NCI-H82 treated with DMSO at 0.1 percent for 48 hours (cell line): ENCODE measurements around the gene PLSCR1.

Experiments used
- DNase-seq: peaks from one replicate; lab custom pipeline; 2025; ENCODE audit not compliant: unreplicated experiment; lab: John Stamatoyannopoulos, UW

PLSCR1 gene, protein sequence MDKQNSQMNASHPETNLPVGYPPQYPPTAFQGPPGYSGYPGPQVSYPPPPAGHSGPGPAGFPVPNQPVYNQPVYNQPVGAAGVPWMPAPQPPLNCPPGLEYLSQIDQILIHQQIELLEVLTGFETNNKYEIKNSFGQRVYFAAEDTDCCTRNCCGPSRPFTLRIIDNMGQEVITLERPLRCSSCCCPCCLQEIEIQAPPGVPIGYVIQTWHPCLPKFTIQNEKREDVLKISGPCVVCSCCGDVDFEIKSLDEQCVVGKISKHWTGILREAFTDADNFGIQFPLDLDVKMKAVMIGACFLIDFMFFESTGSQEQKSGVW

DNA sequence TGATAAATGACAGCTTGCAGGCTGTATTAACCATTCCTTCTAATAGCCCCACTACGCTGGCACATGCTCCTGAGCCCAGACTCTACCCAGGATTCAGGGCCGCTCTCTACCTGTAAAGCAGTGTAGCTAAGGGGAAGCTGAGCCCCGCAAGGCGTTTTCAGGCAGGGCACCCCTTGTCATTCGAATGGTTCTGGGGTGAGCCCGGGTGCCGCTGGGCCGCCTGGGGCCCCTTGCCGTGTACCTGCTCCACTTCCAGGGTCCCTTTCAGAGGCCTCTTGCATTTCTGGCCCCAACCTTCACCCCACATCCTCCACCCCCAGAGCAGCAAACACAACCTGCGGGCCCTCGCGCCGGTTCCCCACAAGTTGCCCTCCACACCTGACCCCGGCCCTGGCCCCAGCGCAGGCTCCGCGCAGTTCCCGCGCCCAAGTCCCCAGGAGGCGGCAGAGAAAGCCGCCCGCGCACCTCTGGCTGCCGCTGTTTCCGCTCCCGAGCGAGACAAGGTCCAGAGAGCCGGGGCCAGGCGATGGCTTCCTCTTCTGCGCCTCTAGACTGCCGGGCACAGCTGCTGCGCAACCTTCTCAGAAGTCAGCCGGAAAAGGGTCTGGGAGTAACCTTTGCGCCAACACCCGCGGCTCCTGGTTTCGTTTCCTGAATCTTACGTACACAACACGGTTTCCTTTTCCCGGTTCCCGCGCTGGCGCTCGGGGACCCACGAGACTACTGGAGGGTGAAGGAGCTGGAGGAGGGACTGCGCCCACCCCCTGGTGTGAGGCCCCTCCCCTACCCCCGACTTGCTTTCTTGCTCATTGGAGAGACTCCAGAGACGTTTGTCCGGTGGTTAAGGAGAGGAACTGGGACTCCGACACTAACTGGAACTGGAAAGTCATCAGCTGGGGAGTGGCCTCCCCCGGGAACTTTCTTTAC is at the start of gene PLSCR1:
TSS of gene PLSCR1 (minus strand) at position 606 of the 927 bp plus-strand sequence. CDS start 8,055 bp downstream, outside the sequence.
- peak; percentile 68 for DNase-seq

DNA sequence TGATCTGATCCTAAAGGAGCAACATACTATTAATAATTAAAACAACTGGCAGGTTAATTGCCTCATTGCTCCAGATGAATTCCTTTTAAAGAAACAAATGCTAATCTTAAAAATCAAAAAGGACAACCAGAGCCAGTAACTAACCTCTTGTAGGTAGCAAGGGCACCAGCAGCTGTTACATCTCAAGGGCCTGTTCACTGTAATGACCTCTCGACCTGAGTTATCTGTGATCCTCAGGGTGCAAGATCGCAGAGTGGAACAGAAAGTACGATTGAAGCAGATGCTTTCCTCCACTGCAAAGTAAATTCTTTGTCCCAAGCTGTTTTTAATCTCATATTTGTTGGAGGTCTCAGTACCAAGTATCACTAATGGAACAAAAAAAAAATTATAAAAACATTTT is 49.4 kb upstream of the PLSCR1 start:
- no peak for DNase-seq

DNA sequence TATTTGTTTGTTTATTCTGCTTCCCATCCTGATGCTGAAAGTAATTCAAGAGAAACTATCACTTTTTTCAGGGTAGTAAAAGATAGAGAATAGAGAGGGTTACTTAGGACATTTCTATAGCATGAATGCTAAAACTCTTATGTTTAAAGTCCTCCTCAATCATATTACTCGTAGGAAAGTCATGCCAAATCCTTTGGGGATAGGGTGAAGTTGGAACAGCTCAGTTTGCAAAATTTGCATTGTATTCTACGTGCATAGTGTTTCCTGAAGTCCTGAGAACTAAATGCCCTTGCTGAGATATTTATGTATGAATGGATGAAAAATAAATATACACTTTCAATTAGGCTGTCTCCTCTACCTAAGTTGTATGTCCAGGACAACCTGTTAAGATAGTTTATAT is 46.1 kb upstream of the PLSCR1 start:
- no peak for DNase-seq

DNA sequence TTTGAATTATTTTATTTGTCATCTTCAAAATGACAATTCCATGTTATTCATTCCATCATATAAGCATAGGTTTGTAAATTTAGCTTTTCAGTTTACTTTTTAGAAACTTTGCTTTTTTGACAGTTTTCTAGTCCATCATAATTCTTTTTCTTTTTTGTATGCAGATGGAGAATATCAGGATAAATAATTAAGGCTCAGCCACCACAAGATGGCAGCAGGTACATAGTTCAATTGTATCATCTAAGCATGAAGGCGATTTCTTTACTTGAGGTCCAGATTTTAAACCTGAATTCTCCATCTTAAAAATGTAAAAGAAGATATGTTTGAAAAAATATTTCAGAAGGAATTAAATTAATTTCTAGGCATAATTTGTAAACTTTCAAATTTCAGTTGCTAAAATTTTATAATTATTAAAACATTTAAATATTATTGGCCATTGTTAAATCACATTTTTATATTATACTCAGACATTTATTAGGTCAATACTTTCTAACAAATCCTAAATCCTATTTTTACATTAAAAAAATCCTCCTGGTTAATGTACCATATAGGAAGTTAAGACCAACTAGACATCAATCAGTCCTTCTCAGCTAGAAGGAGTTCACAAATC is 45.6 kb upstream of the PLSCR1 start:
- DNase-seq, result peak; percentile 19

DNA sequence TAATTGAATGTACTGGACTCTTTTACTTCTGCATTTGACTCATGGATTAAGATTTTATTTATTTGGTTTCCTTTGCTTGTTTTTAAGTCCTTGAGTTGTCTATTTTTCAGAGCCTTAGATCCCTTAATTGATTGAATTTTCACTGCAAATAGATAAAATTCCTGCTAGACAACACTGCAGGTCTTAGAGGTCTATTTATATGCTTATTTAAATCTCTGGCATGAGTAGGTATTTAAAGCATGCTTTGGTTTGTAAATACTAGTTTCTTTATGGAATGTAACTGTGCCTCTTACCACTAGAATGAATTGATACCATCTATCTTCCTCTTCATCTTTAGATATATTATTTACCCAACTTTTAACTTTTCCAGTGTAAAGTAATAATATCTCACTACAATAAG is 40.7 kb upstream of the PLSCR1 start:
- DNase-seq, result no peak

DNA sequence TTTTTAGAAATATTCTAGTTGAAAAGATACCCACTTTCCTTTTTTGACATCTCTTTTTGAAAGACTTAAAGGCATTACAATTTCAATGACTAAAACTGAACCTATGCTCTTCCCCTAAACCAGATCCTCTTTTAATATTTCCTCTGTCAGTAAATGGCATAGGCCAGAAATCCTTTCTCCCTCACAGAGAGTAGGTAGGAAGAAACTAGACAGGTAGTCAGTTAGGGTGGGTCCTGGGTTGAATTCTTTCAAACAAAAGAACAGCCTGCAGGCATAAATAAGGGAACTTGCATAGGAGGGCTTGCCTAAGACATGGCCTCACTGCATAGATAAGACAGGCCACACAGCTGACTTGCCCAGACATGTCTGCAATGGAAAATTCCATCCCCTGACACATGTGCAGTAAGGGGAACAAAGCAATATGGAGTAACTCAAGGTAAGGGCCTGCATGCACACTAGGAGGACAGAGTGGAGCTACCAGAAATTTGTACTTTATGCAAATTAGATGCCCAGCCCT is 37.6 kb upstream of the PLSCR1 start:
- no peak for DNase-seq

DNA sequence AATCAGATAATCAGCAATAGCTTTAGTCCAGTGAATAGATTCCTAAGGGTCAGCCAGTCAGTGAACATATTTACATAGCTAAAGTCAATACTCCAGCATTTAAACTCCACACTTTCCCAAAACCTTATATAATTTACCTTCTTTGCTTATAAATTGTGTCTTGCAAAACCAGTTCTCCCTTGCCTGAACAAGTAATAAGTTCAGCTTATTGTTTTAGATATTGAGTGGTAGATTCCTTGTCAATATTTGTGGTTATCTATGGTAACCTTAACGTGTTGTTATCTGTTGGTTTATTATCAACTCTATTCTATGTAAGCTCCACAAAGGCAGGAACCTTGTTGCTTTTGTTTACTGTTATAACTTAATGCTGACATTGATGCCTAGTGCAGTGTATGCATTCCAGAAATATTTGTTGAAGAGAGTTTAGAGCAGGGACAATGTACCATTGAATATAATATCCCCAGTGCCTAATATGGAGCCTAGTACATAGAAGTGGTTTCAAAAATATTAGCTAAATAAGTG is 36.7 kb upstream of the PLSCR1 start:
- no peak for DNase-seq

DNA sequence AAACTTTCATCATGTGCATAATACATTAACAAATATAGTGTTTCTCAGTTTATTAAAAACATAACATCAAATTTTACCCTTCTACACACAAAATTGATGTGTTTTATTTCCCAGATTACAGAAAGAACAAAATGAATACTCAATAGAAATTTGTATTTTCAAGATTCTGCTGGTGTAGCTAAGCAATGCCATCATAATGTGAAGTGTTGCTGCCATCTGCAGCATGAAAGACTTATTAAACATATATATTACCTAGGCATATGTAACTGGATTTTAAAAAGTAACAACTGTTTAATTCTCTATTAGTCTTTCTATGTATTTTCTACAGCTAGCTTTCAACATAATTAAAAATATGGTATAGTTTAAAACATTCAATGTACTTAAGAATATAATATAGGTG is 33.3 kb upstream of the PLSCR1 start:
- no peak for DNase-seq

DNA sequence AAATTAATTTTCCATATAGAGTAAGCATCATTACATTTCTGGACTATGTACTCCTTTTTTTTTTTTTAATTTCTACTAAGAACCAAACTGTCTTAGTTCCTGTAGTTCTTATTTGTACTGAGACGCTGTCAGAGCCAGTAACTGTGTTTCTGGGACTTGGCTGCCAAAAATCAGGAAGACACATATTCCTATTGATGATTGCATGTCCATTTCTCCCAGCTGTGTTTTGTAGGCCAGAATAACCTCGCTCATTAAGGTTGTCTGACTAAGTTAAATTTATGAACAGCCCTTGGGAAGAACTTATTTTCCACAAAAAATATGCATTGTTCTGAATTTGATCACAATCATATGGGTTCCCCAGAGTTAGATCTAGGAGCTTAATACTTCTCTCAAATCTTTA is 31.2 kb upstream of the PLSCR1 start:
- DNase-seq, result no peak

DNA sequence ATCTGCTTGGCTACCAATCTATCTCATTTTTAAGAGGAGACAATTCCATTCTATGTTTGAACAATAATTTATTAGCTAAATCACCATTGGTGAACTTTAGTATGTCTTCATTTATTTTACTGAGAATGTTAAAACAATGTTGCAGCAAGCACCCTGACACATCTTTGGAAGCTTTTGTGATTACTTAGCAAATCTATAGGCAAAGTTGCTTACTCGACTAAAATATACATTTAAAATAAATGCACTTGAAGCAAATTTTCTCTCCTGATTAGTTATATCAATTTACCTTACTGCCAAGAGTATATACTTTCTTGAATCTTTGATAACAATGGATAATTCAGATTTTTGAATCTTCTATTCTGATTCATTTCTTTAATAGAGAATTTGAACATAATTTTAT is 29.8 kb upstream of the PLSCR1 start:
- DNase-seq, result no peak

DNA sequence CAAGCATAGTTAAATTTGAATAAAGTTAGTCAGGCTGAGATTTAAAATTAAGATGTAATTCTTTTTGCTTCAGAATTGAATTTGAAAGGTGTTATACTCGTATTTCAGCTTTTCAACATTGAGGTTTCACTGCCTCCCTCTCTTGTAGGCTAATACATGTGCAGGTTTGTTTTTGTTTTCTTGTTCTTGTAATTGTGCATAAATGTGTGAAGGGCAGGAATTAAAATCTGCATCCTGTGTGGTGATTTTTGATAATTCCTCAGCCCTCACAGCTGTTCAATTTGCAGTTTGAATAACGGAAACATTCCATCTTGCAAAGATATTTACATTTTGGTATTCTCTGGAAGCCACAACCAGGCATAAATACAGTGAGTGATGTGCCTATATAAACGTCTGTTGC is 24.9 kb upstream of the PLSCR1 start:
- no peak for DNase-seq

DNA sequence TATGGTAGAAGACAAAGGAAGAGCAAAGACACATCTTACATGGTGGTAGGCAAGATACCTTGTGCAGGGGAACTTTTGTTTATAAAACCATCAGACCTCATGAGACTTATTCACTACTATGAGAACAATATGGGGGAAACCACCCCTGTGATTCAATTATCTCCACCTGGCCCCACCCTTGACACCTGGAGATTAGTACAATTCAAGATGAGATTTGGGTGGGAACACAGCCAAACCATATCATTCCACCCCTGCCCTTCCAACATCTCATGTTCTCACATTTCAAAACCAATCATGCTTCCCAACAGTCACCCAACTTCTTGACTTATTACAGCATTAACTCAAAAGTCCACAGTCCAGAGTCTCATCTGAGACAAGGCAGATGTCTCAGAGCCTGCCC is 21.7 kb upstream of the PLSCR1 start:
- DNase-seq, result no peak

DNA sequence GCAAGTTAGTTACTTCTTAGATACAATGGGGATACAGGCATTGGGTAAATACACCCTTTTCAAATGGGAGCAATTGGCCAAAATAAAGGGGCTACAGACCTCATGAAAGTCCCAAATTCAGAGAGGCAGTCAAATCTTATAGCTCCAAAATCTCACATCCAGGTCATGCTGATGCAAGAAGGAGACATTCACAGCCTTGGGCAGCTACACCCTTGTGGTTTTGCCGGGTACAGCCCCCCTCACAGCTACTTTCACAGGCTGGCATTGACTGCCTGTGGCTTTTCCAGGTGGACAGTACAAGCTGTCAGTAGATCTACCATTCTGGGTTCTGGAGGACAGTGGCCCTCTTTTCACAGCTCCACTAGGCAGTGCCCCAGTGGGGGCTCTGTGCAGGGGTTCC is 17.5 kb upstream of the PLSCR1 start:
- no peak for DNase-seq

DNA sequence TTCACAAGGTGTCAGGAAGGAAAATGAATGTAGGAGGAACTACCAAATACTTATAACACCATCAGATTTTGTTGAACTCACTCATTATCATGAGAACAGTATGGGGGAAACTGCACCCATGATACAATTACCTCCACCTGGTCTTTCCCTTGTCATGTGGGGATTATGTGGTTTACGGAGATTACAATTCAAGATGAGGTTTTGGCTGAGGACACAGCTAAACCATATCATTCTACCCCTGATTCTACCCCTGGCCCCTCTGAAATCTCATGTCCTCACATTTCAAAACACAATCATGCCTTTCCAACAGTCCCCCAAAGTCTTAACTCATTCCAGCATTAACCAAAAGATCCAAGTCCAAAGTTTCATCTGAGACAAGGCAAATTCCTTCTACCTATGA is 17.1 kb upstream of the PLSCR1 start:
- no peak for DNase-seq

DNA sequence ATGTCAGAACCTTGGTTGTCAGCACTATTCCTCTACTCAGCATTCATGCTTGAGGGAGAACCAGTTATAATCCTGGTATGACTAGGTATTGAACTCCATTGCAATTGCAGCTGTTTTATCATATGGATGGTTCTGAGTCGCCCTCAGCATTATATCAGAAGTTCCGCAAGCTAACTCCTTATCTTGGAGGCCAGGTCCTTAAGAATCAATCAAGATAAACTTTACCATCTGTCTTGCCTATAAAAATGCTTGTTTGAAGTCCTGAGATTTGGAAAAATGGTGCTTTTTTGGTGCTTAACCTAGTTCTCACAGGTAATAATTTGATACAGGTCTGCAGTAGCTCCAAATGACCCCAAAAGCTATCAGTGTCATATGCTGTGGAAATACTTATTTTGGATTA is 16.3 kb upstream of the PLSCR1 start:
- DNase-seq, result no peak

DNA sequence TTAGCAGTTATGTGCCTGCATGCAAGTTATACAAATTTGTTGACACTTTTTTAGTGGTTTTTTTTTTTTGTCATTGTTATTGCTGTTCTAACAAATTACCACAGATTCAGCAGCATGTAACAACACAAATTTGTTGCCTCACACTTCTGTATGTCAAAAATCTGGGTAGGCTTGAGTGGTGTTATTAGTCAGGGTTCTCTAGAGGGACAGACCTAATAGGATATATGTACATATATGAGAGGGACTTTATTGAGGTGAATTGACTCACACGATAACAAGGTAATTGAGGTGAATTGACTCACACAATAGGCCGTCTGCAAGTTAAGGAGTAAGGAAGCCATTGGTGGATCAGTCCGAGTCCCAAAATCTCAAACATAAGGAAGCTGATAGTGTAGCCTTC is 15.0 kb upstream of the PLSCR1 start:
- DNase-seq, result no peak

DNA sequence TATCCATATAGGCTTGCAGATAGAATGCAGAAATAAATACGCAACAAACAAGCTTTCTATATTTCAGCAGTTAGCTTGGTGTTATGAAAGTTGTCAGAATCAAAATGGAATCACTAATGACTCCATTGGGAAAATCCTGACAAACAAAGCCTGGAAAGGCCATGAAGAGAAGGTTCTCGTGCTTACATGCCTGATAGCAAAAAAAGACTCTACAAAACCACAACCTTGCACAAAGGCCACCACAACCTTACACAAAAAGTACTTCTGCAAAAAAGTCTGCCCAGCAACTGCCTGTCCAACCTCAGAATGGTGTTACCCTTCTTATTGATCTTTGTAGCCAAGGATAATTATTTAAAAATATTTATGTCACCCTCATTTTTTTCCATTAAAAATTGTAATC is 14.4 kb upstream of the PLSCR1 start:
- no peak for DNase-seq

DNA sequence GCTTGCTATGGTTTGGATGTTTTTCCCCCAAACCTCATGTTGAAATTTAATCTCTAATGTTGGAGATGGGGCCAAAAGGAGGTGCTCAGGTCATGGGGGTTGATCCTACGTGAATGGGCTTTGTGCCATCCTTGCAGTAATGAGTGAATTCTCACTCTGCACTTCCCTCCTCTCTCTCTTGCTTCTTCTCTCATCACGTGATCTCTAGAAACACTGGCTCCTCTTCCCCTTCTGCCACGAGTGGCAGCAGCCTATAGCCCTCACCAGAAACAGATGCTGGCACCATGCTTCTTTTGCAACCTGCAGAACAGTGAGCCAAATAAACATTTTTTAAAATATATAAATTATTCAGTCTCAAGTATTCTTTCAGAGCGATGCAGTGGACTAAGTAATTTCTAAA is 13.3 kb upstream of the PLSCR1 start:
- no peak for DNase-seq

DNA sequence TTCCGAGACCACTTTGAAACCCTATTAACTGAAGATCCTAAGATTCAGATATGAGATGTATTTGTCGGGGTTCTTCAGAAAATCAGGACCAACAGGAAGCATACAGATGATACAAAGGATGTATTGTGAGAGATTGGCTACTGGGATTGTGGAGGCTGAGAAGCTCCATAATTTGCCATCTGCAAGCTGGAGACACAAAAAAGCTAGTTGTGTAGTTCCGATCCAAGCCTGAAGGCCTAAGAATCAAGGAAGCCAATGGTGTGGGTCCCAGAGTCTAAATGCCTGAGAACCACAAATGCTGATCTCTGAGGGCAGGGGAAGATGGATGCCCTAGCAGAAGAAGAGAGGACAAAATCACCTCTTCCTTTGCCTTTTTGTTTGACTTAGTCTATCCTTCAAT is 10.9 kb upstream of the PLSCR1 start:
- no peak for DNase-seq

DNA sequence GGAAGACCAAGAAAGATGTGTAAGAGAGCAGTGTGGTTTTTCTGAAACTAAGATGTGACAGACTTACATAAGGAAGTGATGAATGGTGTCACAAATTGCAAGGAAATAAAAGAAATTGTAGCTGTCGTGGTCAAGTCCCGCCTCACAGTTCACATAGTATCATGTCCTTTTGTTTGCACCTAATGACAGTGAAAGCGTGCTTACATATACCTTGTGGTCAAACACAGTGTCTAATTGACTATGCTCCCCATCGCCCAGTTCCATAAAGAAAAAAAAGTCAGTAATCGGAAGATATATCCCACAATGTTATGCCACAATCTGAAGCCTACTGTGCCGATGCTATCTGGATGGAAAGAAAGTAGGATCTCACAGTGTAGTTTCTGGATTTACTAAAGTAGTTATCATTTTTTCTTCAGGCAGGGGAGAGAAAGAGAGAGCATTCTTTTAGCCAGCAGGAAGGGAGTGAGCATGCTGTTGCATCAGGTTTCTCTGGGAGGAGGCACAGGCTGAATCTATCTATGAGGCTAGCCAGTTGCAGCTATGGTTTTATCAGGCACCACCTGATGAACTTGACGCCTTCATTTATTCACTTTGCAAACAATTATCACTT is 9.8 kb upstream of the PLSCR1 start:
- no peak for DNase-seq
